Peyer's patch (tissue), 4 donors: Measurements from ENCODE around the gene RAB3B. TPM values are rescaled to one million over a fixed set of nuclear protein-coding genes. Genes with fewer than 3 reads are reported as not detected.
"Not testable (repeated sequence)": the region's sequence is repeated elsewhere in the genome, so short reads cannot be mapped to it uniquely, and the experiment has no call there.

ENCODE experiments used
- DNase-seq, 3 donors: peaks; one replicate each; pipeline ENCODE4 v3.0.0-alpha.2; 2017 to 2019
- H3K27ac ChIP-seq, 4 donors: fragments of 200-600 bp; sonication (generic); one replicate each; pipeline ENCODE4 v1.5.1; 2016 to 2019
- H3K27me3 ChIP-seq, 2 donors: fragments of 200-600 bp; sonication (generic); one replicate each; pipeline ENCODE4 v1.5.1; 2019
- H3K36me3 ChIP-seq, 3 donors: fragments of 200-600 bp; sonication (generic); one replicate each; pipeline ENCODE4 v1.5.1; 2016 to 2019
- H3K4me1 ChIP-seq, 4 donors: fragments of 200-600 bp; sonication (generic); one replicate each; pipeline ENCODE4 v1.5.1; 2016 to 2019
- H3K4me3 ChIP-seq, 4 donors: fragments of 200-600 bp; sonication (generic); 1 replicate in 3 of 4; 2 replicates in 1 of 4; pipeline ENCODE4 v1.5.1; 2016 to 2019; ENCODE audit warnings: mild to moderate bottlenecking in 1 of 4
- H3K9me3 ChIP-seq, 4 donors: fragments of 200-600 bp; sonication (generic); one replicate each; pipeline ENCODE4 v1.5.1; 2016 to 2019; ENCODE audit warnings: mild to moderate bottlenecking in 1 of 4
- CTCF ChIP-seq, 6 experiments: fragments of 450-650 bp in 4 of 6; fragments of 200-600 bp in 2 of 6; sonication (generic) in 1 of 6; IDR thresholded peaks; one replicate each; pipeline ENCODE4 v1.5.1; 2017 to 2019; ENCODE audit warnings: antibody characterized with exemption in 6 of 6, mild to moderate bottlenecking in 3 of 6, moderate library complexity in 1 of 6
- POLR2A ChIP-seq, 2 donors: fragments of 450-650 bp; IDR thresholded peaks; one replicate each; pipeline ENCODE4 v1.5.1; 2017; ENCODE audit warnings: antibody characterized with exemption in 2 of 2, mild to moderate bottlenecking in 2 of 2, moderate library complexity in 2 of 2
- total RNA-seq, 4 donors: library from RNA; depleted of rRNA; stranded (reverse); fragments of >200 nt; gene quantifications; one replicate each; pipeline ENCODE4 v1.1.0, GENCODE V29; 2016

Gene RAB3B
- total RNA-seq, 4 donors from 2014 or later: 0.83 to 1.6 (median 1.5) TPM

DNA sequence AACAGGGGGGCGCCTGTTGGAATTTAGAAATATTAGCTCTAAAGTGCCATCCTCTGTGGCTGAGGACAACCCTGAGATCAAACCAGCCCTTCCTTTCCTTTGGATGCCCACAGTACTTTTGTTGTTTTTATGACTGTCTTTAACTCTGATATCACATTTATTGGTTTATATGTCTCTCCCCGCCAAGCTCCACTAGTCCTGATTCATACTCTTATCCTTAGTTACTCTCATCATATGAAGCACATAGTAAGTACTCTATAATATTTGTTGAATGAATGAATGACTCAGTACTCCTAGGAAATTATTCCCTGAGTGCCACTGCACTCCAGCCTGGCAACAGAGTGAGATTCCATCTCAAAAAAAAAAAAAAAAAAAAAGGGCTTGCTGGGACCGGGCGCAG, 89.3 kb downstream of the RAB3B start:
- TF ChIP-seq POLR2A (IDR thresholded peaks at IDR 0.05) (no peak), CTCF (IDR thresholded peaks at IDR 0.05) (no peak)
- Histone ChIP-seq H3K27ac (no peak overlapping the region), H3K4me1 (no peaks in the 10 kb centered on the region), H3K27me3 (no peaks in the 10 kb centered on the region), H3K36me3 (no peaks in the 10 kb centered on the region), H3K9me3 (no peaks in the 10 kb centered on the region), H3K4me3 (no peak overlapping the region)
- DNase-seq: no peak

GRCh38 chr1:51899022-51899421, 91.5 kb downstream of the RAB3B start:
- no peaks in the 10 kb centered on the region for H3K9me3 ChIP-seq
- DNase-seq: no peak
- H3K27me3 ChIP-seq: no peaks in the 10 kb centered on the region
- H3K36me3 ChIP-seq: no peaks in the 10 kb centered on the region
- H3K4me1 ChIP-seq: no peaks in the 10 kb centered on the region
- H3K4me3 ChIP-seq: no peak overlapping the region
- H3K27ac ChIP-seq: no peak overlapping the region
- TF ChIP-seq POLR2A (IDR thresholded peaks at IDR 0.05) (no peak), CTCF (IDR thresholded peaks at IDR 0.05) (no peak)

GRCh38 chr1:51898090-51898734, 92.3 kb downstream of the RAB3B start:
- Histone ChIP-seq H3K27me3 (no peaks in the 10 kb centered on the region), H3K4me3 (no peak overlapping the region), H3K9me3 (no peaks in the 10 kb centered on the region), H3K27ac (no peak overlapping the region), H3K4me1 (no peaks in the 10 kb centered on the region), H3K36me3 (no peaks in the 10 kb centered on the region)
- no peak for TF ChIP-seq POLR2A (IDR thresholded peaks at IDR 0.05)
- TF ChIP-seq CTCF (IDR thresholded peaks at IDR 0.05): no peak
- no peak for DNase-seq

DNA sequence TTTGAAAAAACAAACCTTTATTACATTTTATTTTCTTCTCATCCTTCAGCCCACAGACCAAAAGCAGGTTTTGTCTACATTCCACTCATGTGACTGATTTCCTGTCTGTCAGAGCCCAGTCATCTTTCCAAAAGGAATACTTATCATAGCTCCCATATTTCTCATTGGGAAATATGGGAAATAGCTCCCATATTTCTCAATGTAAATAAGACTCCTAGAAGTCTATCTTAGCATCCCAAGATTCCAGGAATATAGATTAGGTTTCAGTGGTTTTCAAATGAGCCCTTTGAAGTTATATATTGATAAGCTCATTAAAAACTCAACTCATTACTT, 92.8 kb downstream of the RAB3B start:
- H3K27me3 ChIP-seq: no peaks in the 10 kb centered on the region

DNA sequence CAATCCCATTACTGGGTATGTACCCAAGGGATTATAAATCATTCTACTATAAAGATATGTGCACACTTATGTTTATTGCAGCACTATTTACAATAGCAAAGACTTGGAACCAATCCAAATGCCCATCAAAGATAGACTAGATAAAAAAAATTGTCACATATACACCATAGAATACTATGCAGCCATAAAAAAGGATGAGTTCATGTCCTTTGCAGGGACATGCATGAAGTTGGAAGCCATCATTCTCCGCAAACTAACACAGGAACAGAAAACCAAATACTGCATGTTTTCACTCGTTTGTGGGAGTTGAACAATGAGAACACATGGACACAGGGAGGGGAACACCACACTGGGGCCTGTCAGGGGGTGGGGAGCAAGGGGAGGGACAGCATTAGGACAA, 95.8 kb downstream of the RAB3B start:
- not testable (repeated sequence) for H3K4me3 ChIP-seq, DNase-seq, H3K9me3 ChIP-seq, H3K36me3 ChIP-seq, H3K27ac ChIP-seq, H3K27me3 ChIP-seq, H3K4me1 ChIP-seq

More for the DNA sequence above, 92.8 kb downstream of the RAB3B start:
- TF ChIP-seq CTCF (IDR thresholded peaks at IDR 0.05) (no peak), POLR2A (IDR thresholded peaks at IDR 0.05) (no peak)
- Histone ChIP-seq H3K9me3 (no peaks in the 10 kb centered on the region), H3K27ac (no peak overlapping the region), H3K4me3 (no peak overlapping the region), H3K36me3 (no peaks in the 10 kb centered on the region), H3K4me1 (no peaks in the 10 kb centered on the region)
- no peak for DNase-seq

DNA sequence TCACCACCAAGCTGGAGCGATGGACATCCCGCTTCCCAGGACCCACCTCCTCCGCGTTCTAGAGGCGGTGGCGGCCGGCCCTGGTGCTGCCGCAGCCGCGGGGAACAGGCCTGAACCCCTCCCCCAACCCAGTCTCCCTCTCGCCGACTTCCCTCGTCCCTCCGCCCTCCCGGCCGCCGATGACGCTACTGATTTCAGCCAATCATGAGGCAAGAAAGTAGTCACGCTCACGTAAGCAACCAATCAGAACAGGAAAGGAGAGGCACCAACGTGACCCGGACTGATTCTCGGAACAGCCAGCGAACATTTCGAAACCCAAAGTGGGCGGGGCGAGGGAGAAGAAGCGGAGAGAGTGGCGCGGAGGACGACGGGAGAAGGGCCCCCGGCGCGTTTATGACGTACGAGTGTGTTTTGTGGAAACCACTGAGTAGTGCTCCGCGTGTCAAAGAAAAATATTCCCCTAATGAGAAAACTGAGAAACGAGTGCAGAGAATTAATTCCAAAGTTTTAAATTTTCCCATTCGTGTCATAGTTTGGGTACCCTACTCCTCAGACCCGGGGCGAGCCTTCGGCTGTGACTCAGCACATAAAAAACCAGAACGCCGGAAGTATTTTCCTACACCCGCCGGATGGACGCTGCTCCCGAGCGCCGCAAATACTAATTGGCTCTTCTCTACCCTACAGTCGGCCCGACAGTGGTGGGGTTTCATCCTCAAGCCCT, 111.7 kb downstream of the RAB3B start, which contains the start of gene NRDC:
Gene NRDC, minus strand, starts transcription at position 112 of the 721 bp plus-strand sequence. CDS start 112 bp downstream, outside the sequence.
- H3K4me3 ChIP-seq: peak within 1 kb of the TSS; percentile 70 to 95 (median 90)
- H3K27me3 ChIP-seq: no peaks in the 10 kb centered on the region
- peak within 1 kb of the TSS; percentile 89 to 99 (median 96) for H3K27ac ChIP-seq
- TF ChIP-seq POLR2A (IDR thresholded peaks at IDR 0.05) (peak; percentile 88 to 89), CTCF (IDR thresholded peaks at IDR 0.05) (no peak)
- peaks cover 0 to 26% (median 8%) of the 10 kb centered on the region in 4 donors for H3K4me1 ChIP-seq
- no peaks in the 10 kb centered on the region for H3K36me3 ChIP-seq
- DNase-seq: peak; percentile 99 to 100 (median 100)
- H3K9me3 ChIP-seq: no peaks in the 10 kb centered on the region
